ENCODE data around the gene FRMD7. TPM values are rescaled to one million over a fixed set of nuclear protein-coding genes. Genes with fewer than 3 reads are reported as not detected.

FRMD7 gene
- total RNA-seq, 1 experiment from 2014 or later, result not detected

- POLR2A ChIA-PET (ENCODE audit: low non-redundant PET), result no interaction called here
- peaks cover 3% of the 10 kb centered on the region for H3K27me3 ChIP-seq (replicated peaks; ENCODE audit: insufficient read depth, low read depth, low read length, poor library complexity)
- no peak overlapping the region for H3K4me3 ChIP-seq (ENCODE audit: low read depth, low read length, poor library complexity, severe bottlenecking)
- CTCF ChIA-PET, result no interaction called here
- H3K27ac ChIP-seq (ENCODE audit: low read depth, low read length, poor library complexity, severe bottlenecking), result no peak overlapping the region
- H3K9me3 ChIP-seq (ENCODE audit: low read depth, low read length, poor library complexity, severe bottlenecking), result no peaks in the 10 kb centered on the region
- intact Hi-C loops (cut with micrococcal nuclease; ENCODE audit: unreplicated experiment), result no loop called here
- DNase-seq (ENCODE audit: low spot score), result no peak
- BruUV-seq (replicated peaks), result no TSS peak
- TF ChIP-seq EZH2 (IDR thresholded peaks at IDR 0.05; ENCODE audit: borderline replicate concordance, low read depth, low read length, poor library complexity, severe bottlenecking), result no peak
- TF ChIP-seq CTCF (conservative IDR thresholded peaks at IDR 0.05; ENCODE audit: low read depth, low read length), result no peak
- no peaks in the 10 kb centered on the region for H3K4me1 ChIP-seq (ENCODE audit: insufficient read depth, low read length, poor library complexity, severe bottlenecking)
- no peaks in the 10 kb centered on the region for H3K36me3 ChIP-seq (ENCODE audit: insufficient read depth, low read length, poor library complexity, severe bottlenecking)
Measured at GRCh38 chrX:132043977-132044376, 83.8 kb downstream of the FRMD7 start.

- no peak overlapping the region for H3K4me3 ChIP-seq (ENCODE audit: low read depth, low read length, poor library complexity, severe bottlenecking)
- peaks cover 7% of the 10 kb centered on the region for H3K27me3 ChIP-seq (replicated peaks; ENCODE audit: insufficient read depth, low read depth, low read length, poor library complexity)
- POLR2A ChIA-PET (ENCODE audit: low non-redundant PET), result no interaction called here
- TF ChIP-seq EZH2 (IDR thresholded peaks at IDR 0.05; ENCODE audit: borderline replicate concordance, low read depth, low read length, poor library complexity, severe bottlenecking) (no peak), CTCF (conservative IDR thresholded peaks at IDR 0.05; ENCODE audit: low read depth, low read length) (no peak)
- no TSS peak for BruUV-seq (replicated peaks)
- peaks cover 6% of the 10 kb centered on the region for H3K4me1 ChIP-seq (ENCODE audit: insufficient read depth, low read length, poor library complexity, severe bottlenecking)
- CTCF ChIA-PET, result no interaction called here
- no peak for DNase-seq (ENCODE audit: low spot score)
- intact Hi-C loops (cut with micrococcal nuclease; ENCODE audit: unreplicated experiment), result no loop called here
- no peaks in the 10 kb centered on the region for H3K9me3 ChIP-seq (ENCODE audit: low read depth, low read length, poor library complexity, severe bottlenecking)
- no peak overlapping the region for H3K27ac ChIP-seq (ENCODE audit: low read depth, low read length, poor library complexity, severe bottlenecking)
- no peaks in the 10 kb centered on the region for H3K36me3 ChIP-seq (ENCODE audit: insufficient read depth, low read length, poor library complexity, severe bottlenecking)
Measured at GRCh38 chrX:132041015-132041414, 86.8 kb downstream of the FRMD7 start.

GRCh38 chrX:132040066-132040465, 87.8 kb downstream of the FRMD7 start:
- no peak for TF ChIP-seq EZH2 (IDR thresholded peaks at IDR 0.05; ENCODE audit: borderline replicate concordance, low read depth, low read length, poor library complexity, severe bottlenecking)
- no peak for TF ChIP-seq CTCF (conservative IDR thresholded peaks at IDR 0.05; ENCODE audit: low read depth, low read length)
- no peaks in the 10 kb centered on the region for H3K9me3 ChIP-seq (ENCODE audit: low read depth, low read length, poor library complexity, severe bottlenecking)
- POLR2A ChIA-PET (ENCODE audit: low non-redundant PET), result no interaction called here
- CTCF ChIA-PET, result no interaction called here
- H3K4me1 ChIP-seq (ENCODE audit: insufficient read depth, low read length, poor library complexity, severe bottlenecking), result peaks cover 6% of the 10 kb centered on the region
- H3K36me3 ChIP-seq (ENCODE audit: insufficient read depth, low read length, poor library complexity, severe bottlenecking), result no peaks in the 10 kb centered on the region
- intact Hi-C loops (cut with micrococcal nuclease; ENCODE audit: unreplicated experiment), result no loop called here
- no peak overlapping the region for H3K4me3 ChIP-seq (ENCODE audit: low read depth, low read length, poor library complexity, severe bottlenecking)
- no peak for DNase-seq (ENCODE audit: low spot score)
- BruUV-seq (replicated peaks), result no TSS peak
- H3K27ac ChIP-seq (ENCODE audit: low read depth, low read length, poor library complexity, severe bottlenecking), result no peak overlapping the region
- peaks cover 7% of the 10 kb centered on the region for H3K27me3 ChIP-seq (replicated peaks; ENCODE audit: insufficient read depth, low read depth, low read length, poor library complexity)

Data from A673 (cell line).